Neural crest cell (in vitro differentiated cells): Measurements from ENCODE around the gene WASF3. TPM values are rescaled to one million over a fixed set of nuclear protein-coding genes. Genes with fewer than 3 reads are reported as not detected.

Source experiments
- DNase-seq: peaks from one replicate; pipeline ENCODE4 v3.0.0; 2021; ENCODE audit warnings: low read depth, mixed read lengths, low spot score
- H3K27ac Mint-ChIP-seq: one replicate; pipeline ENCODE4 v1.8.0; 2021; ENCODE audit warnings: mild to moderate bottlenecking, mixed read lengths; ENCODE audit not compliant: unreplicated experiment
- H3K27me3 Mint-ChIP-seq: 2 replicates; pipeline ENCODE4 v1.8.0; 2021; ENCODE audit warnings: low read depth, mild to moderate bottlenecking, mixed read lengths
- H3K36me3 Mint-ChIP-seq: 2 replicates; pipeline ENCODE4 v1.8.0; 2021; ENCODE audit warnings: low read depth, mild to moderate bottlenecking, mixed read lengths
- H3K4me1 Mint-ChIP-seq: 2 replicates; pipeline ENCODE4 v1.8.0; 2021; ENCODE audit warnings: mixed read lengths
- H3K4me3 Mint-ChIP-seq: one replicate; pipeline ENCODE4 v1.8.0; 2021; ENCODE audit warnings: mild to moderate bottlenecking, mixed read lengths
- H3K9me3 Mint-ChIP-seq: 2 replicates; pipeline ENCODE4 v1.8.0; 2021; ENCODE audit warnings: mixed read lengths
- total RNA-seq: library from RNA; stranded (reverse); gene quantifications from 2 replicates; pipeline ENCODE4 v1.2.1, GENCODE V29; 2021
- TF ChIP-seq, protein P1 (sequence below): fragments of 200-600 bp; sonication (generic); conservative IDR thresholded peaks from 2 replicates; pipeline ENCODE4 v1.5.0; 2021; ENCODE audit warnings: antibody characterized with exemption, mild to moderate bottlenecking

Gene WASF3
- total RNA-seq, 1 donor from 2014 or later: 79.7 TPM

DNA sequence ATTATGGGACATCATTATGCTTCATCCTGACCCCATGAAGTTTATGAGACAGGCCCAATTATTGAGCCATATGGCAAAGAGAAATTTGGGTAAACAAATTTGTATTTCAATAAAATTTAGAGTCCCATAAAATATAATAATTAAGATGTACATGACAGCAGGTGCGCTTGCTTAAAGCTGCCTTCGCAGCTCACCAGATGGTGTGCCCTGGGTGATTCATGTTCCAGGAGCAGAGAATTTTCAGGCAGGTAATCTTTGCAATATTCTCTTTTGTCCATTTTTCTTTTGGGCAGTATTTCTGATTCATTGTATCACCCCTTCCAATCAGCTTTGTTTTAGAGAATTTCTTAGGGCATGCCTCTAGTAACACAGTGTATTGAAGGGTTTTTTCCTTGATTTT, 39.5 kb upstream of the WASF3 start:
- Mint-ChIP-seq H3K36me3 (no peaks in the 10 kb centered on the region), H3K9me3 (no peaks in the 10 kb centered on the region), H3K4me3 (no peak overlapping the region), H3K27ac (no peak overlapping the region), H3K27me3 (no peaks in the 10 kb centered on the region), H3K4me1 (peaks cover 8% of the 10 kb centered on the region)
- DNase-seq: no peak
- TF ChIP-seq, protein P1, sequence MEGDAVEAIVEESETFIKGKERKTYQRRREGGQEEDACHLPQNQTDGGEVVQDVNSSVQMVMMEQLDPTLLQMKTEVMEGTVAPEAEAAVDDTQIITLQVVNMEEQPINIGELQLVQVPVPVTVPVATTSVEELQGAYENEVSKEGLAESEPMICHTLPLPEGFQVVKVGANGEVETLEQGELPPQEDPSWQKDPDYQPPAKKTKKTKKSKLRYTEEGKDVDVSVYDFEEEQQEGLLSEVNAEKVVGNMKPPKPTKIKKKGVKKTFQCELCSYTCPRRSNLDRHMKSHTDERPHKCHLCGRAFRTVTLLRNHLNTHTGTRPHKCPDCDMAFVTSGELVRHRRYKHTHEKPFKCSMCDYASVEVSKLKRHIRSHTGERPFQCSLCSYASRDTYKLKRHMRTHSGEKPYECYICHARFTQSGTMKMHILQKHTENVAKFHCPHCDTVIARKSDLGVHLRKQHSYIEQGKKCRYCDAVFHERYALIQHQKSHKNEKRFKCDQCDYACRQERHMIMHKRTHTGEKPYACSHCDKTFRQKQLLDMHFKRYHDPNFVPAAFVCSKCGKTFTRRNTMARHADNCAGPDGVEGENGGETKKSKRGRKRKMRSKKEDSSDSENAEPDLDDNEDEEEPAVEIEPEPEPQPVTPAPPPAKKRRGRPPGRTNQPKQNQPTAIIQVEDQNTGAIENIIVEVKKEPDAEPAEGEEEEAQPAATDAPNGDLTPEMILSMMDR: no peak

DNA sequence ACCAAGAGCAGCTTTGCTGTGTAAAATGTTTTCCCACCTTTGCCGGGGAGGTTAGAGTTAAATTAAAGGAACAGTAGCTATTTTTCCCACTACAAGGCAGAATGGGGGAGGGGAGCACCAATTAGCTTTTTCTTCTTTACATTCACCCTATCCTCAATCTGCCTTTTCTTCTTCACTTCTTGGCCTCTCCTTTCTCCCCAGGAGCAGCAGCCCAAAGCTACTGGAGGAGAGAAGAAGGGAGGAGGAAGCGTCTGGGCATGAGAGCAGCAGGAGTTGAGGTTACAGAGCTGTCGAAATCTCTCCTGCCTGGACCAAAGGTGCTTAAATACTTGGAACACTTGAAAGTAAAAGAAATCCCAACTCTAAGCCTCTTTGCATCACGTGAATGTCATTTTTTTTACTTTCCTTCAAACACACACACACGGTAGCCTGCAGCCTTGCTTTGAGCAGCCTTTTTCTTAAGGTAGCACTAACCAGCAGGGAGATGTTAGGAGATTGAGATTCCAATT, 39.0 kb upstream of the WASF3 start:
- no peak for DNase-seq
- Mint-ChIP-seq H3K27ac (no peak overlapping the region), H3K4me3 (no peak overlapping the region), H3K4me1 (peaks cover 8% of the 10 kb centered on the region), H3K9me3 (no peaks in the 10 kb centered on the region), H3K27me3 (no peaks in the 10 kb centered on the region), H3K36me3 (no peaks in the 10 kb centered on the region)
- TF ChIP-seq, protein P1: no peak

DNA sequence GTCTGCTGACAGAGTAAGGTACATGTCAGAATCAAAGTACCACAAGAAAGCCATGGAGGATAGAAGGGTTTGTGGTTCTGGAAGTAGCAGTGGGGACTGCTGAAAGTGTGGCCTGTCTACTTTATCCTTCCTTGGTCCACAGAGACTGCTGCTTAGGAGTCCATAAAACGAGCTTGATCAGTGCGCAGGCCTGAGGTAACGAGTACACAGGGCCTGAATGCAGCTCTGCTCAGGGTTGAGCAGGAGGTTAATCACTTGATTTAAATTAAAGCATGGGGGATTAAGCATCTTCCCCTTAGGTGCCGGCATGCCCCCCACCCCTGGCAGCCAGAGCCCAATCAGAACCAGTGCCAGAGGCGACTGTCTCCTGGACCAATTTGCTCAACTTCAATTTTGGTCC, 34.9 kb upstream of the WASF3 start:
- TF ChIP-seq, protein P1: no peak
- Mint-ChIP-seq H3K36me3 (no peaks in the 10 kb centered on the region), H3K27ac (no peak overlapping the region), H3K4me3 (no peak overlapping the region), H3K27me3 (peaks cover 10% of the 10 kb centered on the region), H3K9me3 (no peaks in the 10 kb centered on the region), H3K4me1 (peaks cover 13% of the 10 kb centered on the region)
- DNase-seq: no peak

DNA sequence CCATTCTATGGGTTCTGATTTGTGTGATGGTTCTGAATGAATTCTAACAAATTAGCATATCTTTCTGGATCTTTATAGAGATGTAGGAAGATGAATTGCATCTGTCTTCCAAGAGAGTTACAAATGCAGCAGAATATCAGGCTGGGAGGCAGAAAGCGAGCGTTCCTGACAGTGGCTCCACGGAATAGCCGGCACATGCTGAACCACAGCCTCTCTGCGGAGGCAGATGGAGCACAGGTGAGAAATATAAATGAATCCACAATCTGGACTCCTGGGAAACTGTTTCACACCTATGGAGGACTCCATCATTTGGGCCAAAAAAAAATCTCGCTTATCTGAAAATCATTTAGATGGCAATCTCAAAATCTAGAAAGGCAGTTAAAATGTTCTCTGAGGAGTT, 34.5 kb upstream of the WASF3 start:
- H3K9me3 Mint-ChIP-seq: no peaks in the 10 kb centered on the region
- no peak overlapping the region for H3K4me3 Mint-ChIP-seq
- no peaks in the 10 kb centered on the region for H3K36me3 Mint-ChIP-seq
- DNase-seq: no peak
- TF ChIP-seq, protein P1: no peak
- H3K27ac Mint-ChIP-seq: no peak overlapping the region
- peaks cover 10% of the 10 kb centered on the region for H3K27me3 Mint-ChIP-seq
- peaks cover 13% of the 10 kb centered on the region for H3K4me1 Mint-ChIP-seq

DNA sequence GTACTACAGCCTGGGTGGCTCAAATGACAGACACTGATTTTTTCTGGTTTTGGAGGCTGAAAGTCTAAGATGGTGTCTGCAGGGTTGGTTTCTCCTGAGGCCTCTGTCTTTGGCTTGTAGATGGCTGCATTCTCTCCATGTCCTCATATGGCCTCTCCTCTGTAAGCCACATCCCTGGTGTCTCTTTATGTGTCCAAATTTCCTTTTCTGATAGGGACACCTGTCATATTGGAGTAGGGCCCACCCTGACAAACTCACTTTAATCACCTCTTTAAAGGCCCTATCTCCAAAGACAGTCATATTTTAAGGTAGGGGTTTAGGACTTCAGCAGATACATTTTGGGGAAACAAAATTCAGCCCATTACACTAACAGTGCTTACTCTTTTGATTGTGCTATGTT, 32.0 kb upstream of the WASF3 start:
- DNase-seq: no peak
- H3K27me3 Mint-ChIP-seq: peaks cover 29% of the 10 kb centered on the region
- no peak overlapping the region for H3K27ac Mint-ChIP-seq
- TF ChIP-seq, protein P1: no peak
- no peaks in the 10 kb centered on the region for H3K9me3 Mint-ChIP-seq
- H3K36me3 Mint-ChIP-seq: no peaks in the 10 kb centered on the region
- H3K4me1 Mint-ChIP-seq: peaks cover 5% of the 10 kb centered on the region
- no peak overlapping the region for H3K4me3 Mint-ChIP-seq
